Mesodermal cell (in vitro differentiated cells): ENCODE results near the gene MITD1.

Experiments
- H3K27ac ChIP-seq: 2 replicates; pipeline ENCODE4 v1.7.0; 2013; ENCODE audit warnings: mild to moderate bottlenecking, low read depth, low read length, moderate library complexity; ENCODE audit not compliant: severe bottlenecking
- H3K36me3 ChIP-seq: 2 replicates; pipeline ENCODE4 v1.7.1; 2013; ENCODE audit warnings: mild to moderate bottlenecking, low read length, moderate library complexity; ENCODE audit not compliant: control insufficient read depth, insufficient read depth
- H3K4me1 ChIP-seq: one replicate; pipeline ENCODE4 v1.7.1; 2013; ENCODE audit warnings: mild to moderate bottlenecking, low read length; ENCODE audit not compliant: insufficient read depth, control insufficient read depth, poor library complexity, severe bottlenecking
- H3K4me3 ChIP-seq: 2 replicates; pipeline ENCODE4 v1.7.0; 2013; ENCODE audit warnings: low read length, control low read depth, mild to moderate bottlenecking; ENCODE audit not compliant: insufficient read depth, poor library complexity, severe bottlenecking; ENCODE audit errors: extremely low read depth
- H3K9me3 ChIP-seq: 2 replicates; pipeline ENCODE4 v1.7.1; 2013; ENCODE audit warnings: mild to moderate bottlenecking, low read length, moderate library complexity; ENCODE audit not compliant: control insufficient read depth
- WGBS, 2 experiments: methylation state at CpG; one replicate each; pipeline ENCODE4 v1.1.5; 2013; ENCODE audit warnings: missing lambda C conversion rate in 2 of 2; ENCODE audit not compliant: insufficient coverage in 2 of 2; 5-methylcytosine and 5-hydroxymethylcytosine counted together

MITD1 gene

GRCh38 chr2:99188357-99188756, 7.5 kb upstream of the MITD1 start:
- no peak overlapping the region for H3K4me3 ChIP-seq
- WGBS, 2 experiments: no CpG with 5 or more reads among the region's 3 CpGs
- peaks cover 61% of the 10 kb centered on the region for H3K36me3 ChIP-seq
- H3K4me1 ChIP-seq: no peaks in the 10 kb centered on the region
- no peaks in the 10 kb centered on the region for H3K9me3 ChIP-seq
- no peak overlapping the region for H3K27ac ChIP-seq

GRCh38 chr2:99187011-99187410, 6.2 kb upstream of the MITD1 start:
- Histone ChIP-seq H3K4me3 (no peak overlapping the region), H3K4me1 (no peaks in the 10 kb centered on the region), H3K9me3 (no peaks in the 10 kb centered on the region), H3K27ac (no peak overlapping the region), H3K36me3 (peaks cover 52% of the 10 kb centered on the region)

- no peak overlapping the region for H3K4me3 ChIP-seq
- peaks cover 35% of the 10 kb centered on the region for H3K36me3 ChIP-seq
- peaks cover 2% of the 10 kb centered on the region for H3K4me1 ChIP-seq
- no peak overlapping the region for H3K27ac ChIP-seq
- WGBS, 2 experiments: 67 to 100% methylated on average over 1 to 4 of the region's 6 CpGs
- no peaks in the 10 kb centered on the region for H3K9me3 ChIP-seq
Observed at GRCh38 chr2:99184811-99185210, 4.0 kb upstream of the MITD1 start.

- Histone ChIP-seq H3K4me1 (peaks cover 7% of the 10 kb centered on the region), H3K27ac (no peak overlapping the region), H3K4me3 (no peak overlapping the region), H3K9me3 (no peaks in the 10 kb centered on the region), H3K36me3 (peaks cover 18% of the 10 kb centered on the region)
- 91 to 100% methylated on average over 3 of the region's 3 CpGs for WGBS, 2 experiments
Observed at GRCh38 chr2:99183025-99183424, 2.2 kb upstream of the MITD1 start.

GRCh38 chr2:99181624-99182000, 754 bp upstream of the MITD1 start:
- Histone ChIP-seq H3K36me3 (peaks cover 11% of the 10 kb centered on the region), H3K4me1 (peaks cover 7% of the 10 kb centered on the region), H3K27ac (peak overlapping the region; percentile 78), H3K4me3 (peak overlapping the region; percentile 87), H3K9me3 (no peaks in the 10 kb centered on the region)
- 0 to 10% methylated on average over 2 of the region's 4 CpGs for WGBS, 2 experiments

- H3K27ac ChIP-seq: no peak overlapping the region
- WGBS, 2 experiments: 94% methylated on average over 2 of the region's 8 CpGs; no CpG with 5 or more reads in 1 of the 2 experiments
- no peaks in the 10 kb centered on the region for H3K4me1 ChIP-seq
- no peaks in the 10 kb centered on the region for H3K9me3 ChIP-seq
- H3K36me3 ChIP-seq: peaks cover 34% of the 10 kb centered on the region
- no peak overlapping the region for H3K4me3 ChIP-seq
Observed at GRCh38 chr2:99171377-99172140, 9.3 kb downstream of the MITD1 start.

- Histone ChIP-seq H3K4me3 (no peak overlapping the region), H3K27ac (no peak overlapping the region), H3K36me3 (peaks cover 34% of the 10 kb centered on the region), H3K9me3 (no peaks in the 10 kb centered on the region), H3K4me1 (no peaks in the 10 kb centered on the region)
- 91 to 100% methylated on average over 1 of the region's 1 CpG for WGBS, 2 experiments
Observed at GRCh38 chr2:99169534-99169933, 11.3 kb downstream of the MITD1 start.

GRCh38 chr2:99166218-99166617, 14.6 kb downstream of the MITD1 start:
- Histone ChIP-seq H3K9me3 (no peaks in the 10 kb centered on the region), H3K27ac (no peak overlapping the region), H3K4me1 (no peaks in the 10 kb centered on the region), H3K36me3 (peaks cover 25% of the 10 kb centered on the region), H3K4me3 (no peak overlapping the region)
- 84 to 100% methylated on average over 2 to 4 of the region's 5 CpGs for whole genome bisulfite sequencing, 2 experiments

GRCh38 chr2:99159594-99159993, 21.3 kb downstream of the MITD1 start:
- peaks cover 5% of the 10 kb centered on the region for H3K4me1 ChIP-seq
- H3K36me3 ChIP-seq: peaks cover 24% of the 10 kb centered on the region
- H3K4me3 ChIP-seq: no peak overlapping the region
- WGBS, 2 experiments: 81 to 89% methylated on average over 3 of the region's 4 CpGs
- H3K27ac ChIP-seq: no peak overlapping the region
- H3K9me3 ChIP-seq: no peaks in the 10 kb centered on the region

- Histone ChIP-seq H3K4me1 (peaks cover 5% of the 10 kb centered on the region), H3K4me3 (no peak overlapping the region), H3K9me3 (no peaks in the 10 kb centered on the region), H3K36me3 (peaks cover 24% of the 10 kb centered on the region), H3K27ac (no peak overlapping the region)
- WGBS, 2 experiments: 100% methylated on average over 2 to 4 of the region's 5 CpGs
Observed at GRCh38 chr2:99158599-99158998, 22.3 kb downstream of the MITD1 start.

GRCh38 chr2:99156891-99157290, 24.0 kb downstream of the MITD1 start:
- no peaks in the 10 kb centered on the region for H3K9me3 ChIP-seq
- H3K27ac ChIP-seq: no peak overlapping the region
- H3K36me3 ChIP-seq: peaks cover 20% of the 10 kb centered on the region
- no peak overlapping the region for H3K4me3 ChIP-seq
- peaks cover 5% of the 10 kb centered on the region for H3K4me1 ChIP-seq
- 83 to 100% methylated on average over 1 of the region's 1 CpG for WGBS, 2 experiments
